Activated CD4-positive, alpha-beta T cell treated with anti-CD3 and anti-CD28 coated beads, Interleukin-2, amount 50 U/mL, for 4 hours (primary cell): Measurements from ENCODE around the gene ZBTB16.

Experiments
- DNase-seq, 2 experiments: peaks; one replicate each; pipeline ENCODE4 v3.0.0-alpha.2; 2020

The ZBTB16 gene

DNA sequence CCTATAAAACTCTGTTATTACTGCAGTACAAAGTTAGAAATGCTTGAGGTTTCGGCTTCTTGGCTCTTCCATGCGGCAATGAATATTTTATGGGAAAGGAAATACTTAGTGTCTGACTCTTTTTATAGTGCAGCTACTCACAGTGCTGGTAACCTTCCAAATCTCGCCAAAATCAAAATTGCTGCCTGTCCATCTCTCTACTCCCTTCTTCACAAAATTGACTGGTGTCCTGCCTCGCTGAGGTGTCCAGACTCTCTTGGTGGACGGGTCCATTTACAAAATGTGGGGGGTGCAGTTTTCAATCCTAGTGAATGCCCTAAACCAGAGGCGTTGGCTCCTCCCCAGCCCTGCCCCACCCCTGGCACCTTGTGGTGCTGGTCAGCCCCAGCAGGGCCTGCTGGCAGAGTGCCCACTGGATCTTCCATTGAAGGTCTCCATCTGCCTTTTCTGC lies 73.5 kb downstream of the ZBTB16 start:
- DNase-seq = no peak

GRCh38 chr11:114133548-114134329 lies 74.2 kb downstream of the ZBTB16 start:
- DNase-seq = no peak

DNA sequence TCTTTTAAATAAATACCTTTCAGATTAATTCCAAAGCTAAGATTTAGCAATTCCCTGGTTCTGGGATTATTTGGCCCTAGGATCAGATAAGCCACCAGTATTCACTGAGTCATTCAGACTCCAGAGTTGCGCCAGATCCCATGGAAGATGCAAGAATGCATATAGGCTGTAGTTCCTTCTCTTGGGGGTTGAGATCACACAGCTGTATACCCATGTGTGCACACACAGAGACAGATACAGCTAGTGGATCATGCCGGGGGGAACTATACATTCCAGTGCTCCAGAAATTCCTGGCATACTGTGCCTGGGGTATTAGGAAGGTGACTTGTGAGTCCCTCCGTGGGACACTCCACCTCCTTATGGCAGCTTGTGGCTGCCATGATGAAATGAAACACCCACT lies 75.4 kb downstream of the ZBTB16 start:
- no peak for DNase-seq

DNA sequence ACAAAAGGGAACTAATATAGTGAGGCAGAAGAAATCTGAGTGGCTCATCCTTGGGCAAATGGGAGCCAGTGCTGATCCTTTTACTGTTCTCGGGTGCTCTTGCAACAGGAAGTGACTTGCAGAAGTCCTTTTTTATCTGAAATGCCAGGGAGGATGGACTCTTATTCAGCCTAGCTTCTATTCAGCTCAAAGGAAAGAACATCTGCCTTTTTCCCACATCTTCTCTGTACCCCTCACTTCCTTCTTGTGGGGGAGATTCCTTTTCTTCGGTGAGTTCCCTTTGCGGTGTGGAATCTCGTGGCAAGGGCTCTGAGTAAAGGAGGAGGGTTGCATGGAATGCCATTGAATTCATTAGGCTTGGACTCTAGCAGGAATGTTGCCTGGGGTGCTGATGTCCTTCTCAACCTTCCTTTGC lies 76.2 kb downstream of the ZBTB16 start:
- no peak for DNase-seq

DNA sequence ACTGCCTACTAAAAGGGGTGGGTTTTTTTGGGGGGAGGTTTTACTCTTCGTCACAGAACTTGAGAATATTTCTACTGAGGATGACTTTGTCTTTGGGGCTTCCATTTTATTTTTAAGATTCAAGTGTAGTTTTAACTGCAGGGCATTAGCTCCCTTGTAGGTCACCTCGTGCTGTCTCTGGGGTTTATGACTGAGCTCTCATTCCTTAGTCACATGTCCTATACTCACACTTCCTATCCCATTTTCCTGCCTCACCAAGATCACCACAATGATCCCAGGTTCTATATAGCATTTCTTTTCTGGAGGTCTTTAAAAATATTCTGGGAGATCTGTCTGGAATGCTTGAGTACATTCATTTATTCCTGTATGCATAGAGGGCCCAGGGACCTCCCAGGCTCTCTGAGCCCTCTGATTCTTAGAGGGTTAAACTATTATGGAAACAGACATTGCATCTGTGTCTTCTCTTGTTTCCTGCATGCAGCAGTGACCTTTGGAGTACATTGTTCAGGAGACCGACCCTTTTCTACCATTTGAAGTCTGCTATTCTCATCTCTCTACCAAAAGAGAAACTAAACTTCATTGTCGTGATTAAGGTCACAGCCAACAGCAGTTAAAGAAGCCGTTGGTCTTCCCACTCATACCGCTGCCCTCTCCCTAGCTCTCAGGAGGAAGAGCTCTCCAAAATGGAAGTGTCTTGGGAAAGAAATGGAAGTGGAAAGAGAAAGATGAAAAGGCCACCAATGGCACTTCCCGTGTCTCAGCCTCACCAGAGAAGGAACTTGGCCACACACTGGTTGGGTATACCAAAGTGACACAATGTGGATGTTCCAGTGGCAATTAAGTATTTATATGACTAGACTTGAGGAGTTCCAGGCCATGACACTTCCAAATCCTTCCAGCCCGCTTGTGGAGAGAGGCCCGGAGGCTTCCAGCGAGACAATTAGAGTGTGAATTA lies 77.5 kb downstream of the ZBTB16 start:
- DNase-seq = no peak

GRCh38 chr11:114137838-114138237 lies 78.3 kb downstream of the ZBTB16 start:
- no peak for DNase-seq

DNA sequence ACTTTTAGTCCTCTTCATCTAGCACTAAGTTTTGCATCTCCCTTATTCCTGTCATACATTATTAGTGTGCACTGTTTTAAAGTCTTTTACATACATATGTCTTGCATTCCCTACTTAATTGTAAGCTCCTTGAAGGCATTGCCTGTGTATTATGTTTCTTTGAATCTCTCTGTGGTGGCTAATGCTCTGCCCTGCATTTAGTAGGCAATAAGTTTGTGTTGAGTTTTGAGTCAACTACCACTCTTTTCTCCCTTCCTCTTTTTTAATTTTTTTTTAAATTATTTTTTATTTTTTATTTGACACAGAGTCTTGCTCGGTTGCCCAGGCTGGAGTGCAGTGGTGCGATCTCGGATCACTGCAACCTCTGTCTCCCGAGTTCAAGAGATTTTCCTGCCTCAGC lies 78.9 kb downstream of the ZBTB16 start:
- no peak for DNase-seq

- no peak for DNase-seq
Observed at GRCh38 chr11:114140826-114141225, 81.3 kb downstream of the ZBTB16 start.

- no peak for DNase-seq
Observed at GRCh38 chr11:114141863-114142580, 82.5 kb downstream of the ZBTB16 start.

DNA sequence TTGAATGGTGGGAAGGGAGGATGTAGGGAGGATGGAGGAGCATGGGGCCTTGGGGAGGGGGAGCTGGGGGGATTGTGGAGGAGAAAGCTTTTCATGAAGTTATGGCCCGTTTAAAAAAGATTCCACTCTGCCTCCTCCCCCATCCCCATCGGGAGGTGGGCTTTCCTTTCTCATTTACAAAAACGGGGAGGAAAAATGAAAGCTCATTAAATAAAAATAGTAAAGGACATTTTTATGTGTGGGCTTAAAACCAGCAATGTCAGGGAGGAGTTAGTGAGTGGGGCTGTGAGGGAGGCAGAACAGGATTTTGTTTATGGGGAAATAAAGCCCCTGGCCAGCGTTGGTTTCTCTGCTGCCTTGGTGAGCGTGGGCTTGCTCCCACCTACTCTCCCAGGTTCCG lies 83.2 kb downstream of the ZBTB16 start:
- no peak for DNase-seq

DNA sequence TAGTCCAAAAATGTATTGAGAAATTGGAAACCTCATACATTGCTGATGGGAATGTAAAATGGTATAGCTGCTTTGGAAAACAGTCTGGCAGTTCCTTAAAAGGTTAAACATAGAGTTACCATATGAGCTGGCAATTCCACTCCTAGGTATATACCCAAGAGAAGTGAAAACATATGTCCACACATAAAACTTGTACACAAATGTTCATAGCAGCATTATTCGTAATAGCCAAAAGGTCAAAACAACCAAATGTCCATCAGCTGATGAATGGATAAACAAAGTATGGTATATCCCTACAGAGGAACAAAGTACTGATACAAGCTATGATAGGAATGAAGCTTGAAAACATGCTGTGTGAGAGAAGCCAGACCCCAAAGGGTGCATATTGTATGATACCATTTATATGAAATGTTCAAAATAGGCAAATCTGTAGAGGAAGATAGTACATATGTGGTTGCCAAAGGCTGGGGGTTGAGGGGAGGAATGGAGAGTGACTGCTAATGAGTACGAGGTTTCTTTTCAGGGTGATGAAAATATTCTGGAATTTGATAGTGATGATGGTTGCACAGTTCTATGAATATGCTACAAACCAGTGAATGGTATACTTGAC lies 85.8 kb downstream of the ZBTB16 start:
- DNase-seq = no peak

DNA sequence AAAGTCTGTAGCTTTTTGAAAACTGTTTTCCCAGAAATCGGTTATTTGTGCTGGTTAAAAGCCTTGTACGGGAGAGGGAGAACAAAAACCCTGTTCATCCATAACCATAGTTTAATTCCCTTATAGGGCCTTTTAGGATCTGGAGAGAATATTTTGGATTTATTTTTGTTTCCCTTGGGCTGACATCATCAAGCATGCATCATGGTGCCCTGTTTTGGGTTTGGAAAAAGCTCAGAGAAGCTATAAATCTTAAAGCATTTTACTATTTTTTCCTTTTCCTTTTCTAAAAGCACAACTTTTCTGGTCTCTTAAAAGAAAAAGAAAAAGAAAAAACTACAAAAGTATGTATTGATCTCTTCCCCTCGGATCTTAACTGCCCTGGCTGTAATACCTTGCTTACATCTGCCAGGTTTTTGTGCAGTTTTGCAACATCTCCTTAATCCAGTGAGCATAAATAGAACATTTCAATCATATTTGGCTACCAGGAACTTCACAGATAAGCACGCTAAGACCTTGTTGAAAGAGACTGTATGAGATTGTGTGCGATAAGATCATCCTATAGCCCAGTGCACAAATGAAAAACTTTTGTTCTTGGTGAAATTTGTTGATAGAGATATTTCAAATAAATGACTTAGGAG lies 88.0 kb downstream of the ZBTB16 start:
- no peak for DNase-seq

DNA sequence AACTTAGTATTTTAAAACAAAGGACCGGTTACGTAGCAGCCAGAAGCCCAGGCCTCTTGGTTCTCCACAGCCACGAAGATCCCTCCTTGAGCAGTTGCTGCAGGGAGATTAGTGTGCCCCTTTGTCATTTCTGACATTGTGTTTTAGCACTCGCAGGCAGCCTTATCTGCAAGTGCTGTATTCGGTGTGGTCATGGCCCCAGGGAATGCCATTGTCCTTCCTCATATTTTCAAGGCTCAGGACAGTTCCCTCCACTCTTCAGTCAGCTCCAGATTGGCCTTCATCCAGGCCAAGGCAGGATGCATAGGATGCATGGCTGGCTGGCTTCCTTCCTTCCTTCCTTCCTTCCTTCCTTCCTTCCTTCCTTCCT lies 88.5 kb downstream of the ZBTB16 start:
- DNase-seq = no peak

DNA sequence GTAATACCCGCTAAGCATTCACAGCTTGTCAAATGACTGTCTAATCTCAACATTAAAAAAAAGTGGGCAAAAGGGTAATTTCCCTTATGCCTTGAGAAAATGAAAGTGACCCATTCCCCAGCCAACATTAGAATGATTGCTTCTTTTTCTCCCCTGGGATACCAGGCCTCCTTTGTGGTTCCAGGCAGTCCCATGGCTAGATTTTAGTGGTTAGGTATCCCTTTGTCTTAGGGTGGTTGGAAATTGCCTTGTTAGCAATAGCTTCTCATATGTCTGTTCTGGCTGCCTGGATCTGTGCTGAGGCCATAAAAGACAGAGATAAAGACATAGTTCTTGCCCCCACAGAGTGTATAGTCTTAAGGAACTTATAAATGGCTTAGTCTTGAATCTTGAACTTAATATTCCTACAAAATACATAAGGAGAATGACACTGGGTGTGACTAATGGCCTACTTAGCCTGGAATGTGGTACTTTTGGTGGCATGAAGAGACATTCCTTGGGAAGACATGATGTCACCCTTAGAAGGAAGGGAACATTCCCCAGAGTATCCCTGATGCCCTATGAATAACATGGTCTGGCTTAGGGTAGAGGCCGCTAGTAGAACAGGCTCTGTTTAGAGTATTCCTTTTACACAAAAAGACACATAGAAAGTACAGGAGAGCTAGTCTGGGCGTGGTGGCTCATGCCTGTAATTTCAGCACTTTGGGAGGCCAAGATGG lies 90.3 kb downstream of the ZBTB16 start:
- no peak for DNase-seq

- DNase-seq = no peak
Observed at GRCh38 chr11:114150671-114151070, 91.2 kb downstream of the ZBTB16 start.

DNA sequence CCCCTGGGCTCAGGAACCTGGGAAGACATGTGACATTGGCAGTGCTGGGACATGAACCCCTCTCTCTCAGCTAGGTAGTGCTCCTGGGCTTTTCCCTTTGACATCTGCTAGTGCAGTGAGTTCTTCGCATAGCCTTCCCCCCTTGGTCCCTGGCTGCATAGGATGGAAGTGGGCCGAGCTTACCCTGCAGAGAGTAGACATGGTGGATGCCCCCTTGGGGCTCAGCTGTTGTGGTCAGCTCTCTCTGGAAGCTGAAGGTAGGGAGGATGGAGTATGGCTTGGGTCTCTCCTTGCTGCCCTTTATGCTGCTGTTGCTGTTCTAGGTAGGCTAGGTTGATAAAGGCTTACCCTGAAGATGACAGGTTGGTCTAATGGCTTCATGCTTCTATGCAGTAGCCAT lies 92.1 kb downstream of the ZBTB16 start:
- no peak for DNase-seq

- no peak for DNase-seq
Observed at GRCh38 chr11:114152162-114152561, 92.7 kb downstream of the ZBTB16 start.

- DNase-seq = no peak
Observed at GRCh38 chr11:114152785-114153184, 93.3 kb downstream of the ZBTB16 start.

DNA sequence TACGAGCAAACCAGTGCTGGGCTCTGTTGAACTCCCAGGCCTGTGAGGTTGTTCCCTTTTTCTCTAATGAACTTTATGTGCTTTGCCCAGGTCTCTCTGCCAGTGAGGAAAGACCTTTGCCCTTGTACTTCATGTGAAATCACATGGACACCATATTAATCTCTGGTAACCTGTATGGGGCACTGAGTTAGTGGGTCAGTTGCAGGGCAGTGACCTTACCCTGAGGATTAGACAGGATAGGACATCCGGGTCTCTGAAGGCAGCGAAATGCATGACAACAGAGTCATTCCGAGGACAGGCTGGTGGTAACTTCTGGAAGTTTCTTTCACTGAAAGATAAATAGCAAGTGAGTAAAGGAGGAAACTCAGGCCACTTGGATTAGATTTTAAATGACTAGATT lies 93.7 kb downstream of the ZBTB16 start:
- no peak for DNase-seq

- no peak for DNase-seq
Observed at GRCh38 chr11:114154271-114155047, 94.9 kb downstream of the ZBTB16 start.

DNA sequence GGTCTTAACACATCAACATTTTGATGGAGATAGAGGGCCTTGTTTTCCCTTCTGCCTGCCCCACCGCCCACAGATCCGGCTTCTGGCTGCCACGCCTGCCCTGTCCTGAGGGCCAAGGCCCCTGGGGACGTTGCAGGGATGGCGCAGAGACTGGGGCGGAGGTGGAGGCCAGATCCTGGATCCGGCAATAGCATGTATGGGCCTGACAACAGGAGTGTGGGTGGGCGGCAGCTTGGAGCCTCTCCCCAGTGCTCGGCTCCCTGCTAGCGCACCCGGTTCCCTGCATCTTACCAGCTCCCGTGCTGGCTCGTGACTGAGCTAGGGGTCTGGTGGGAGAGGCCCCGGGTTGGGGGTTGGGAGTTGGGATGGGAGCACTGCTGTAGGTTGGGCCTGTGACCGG lies 95.6 kb downstream of the ZBTB16 start:
- DNase-seq = no peak
